ENCODE measurements around the gene CD53. TPM values are rescaled to one million over a fixed set of nuclear protein-coding genes. Genes with fewer than 3 reads are reported as not detected.
"Not testable (repeated sequence)": the region's sequence is repeated elsewhere in the genome, so short reads cannot be mapped to it uniquely, and the experiment has no call there.

Gene CD53
- total RNA-seq, 6 experiments from 2014 or later, result 7.8 to 26.6 (median 11.9) TPM

DNA sequence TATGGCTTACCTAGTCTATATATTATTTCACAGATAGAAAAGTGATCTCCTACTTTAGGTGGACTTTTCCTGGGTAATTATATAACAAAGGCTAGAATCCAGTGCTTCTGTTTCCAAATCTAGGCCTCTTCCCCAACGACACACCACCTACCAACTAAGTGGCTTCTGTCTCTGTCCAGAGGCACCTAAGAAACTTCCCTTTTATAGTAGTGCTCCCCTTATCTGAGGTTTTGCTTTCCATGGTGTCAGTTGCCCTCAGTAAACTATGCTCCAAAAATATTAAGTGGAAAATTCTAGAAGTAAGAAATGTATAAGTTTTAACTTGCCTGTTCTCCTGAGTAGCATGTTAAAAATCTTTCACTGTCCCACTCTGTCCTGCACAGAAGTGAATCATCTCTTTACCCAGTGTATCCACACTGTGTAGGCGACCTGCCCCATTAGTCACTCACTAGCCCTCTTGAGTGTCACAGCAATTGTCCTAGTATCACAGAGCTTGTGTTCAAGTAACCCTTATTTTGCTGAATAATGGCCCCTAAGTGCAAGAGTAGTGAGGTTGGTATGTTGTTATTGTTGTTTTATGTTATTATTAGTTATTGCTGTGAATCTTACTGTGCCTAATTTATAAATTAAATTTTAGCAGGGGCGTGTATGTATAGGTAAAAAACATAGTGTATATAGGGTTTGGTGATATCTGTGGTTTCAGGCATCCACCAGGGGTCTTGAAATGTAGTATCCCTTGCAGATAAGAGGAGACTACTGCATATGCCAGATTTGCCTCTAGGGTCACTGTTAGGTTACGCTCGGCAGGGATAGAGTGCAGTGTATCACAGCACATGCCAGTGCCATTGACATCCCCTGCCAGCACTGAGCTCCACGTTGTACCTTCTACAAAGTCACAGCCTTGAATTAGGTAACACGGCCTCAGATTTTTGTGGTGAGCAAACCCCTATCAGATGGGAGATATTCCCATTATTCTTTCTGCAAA, 14.7 kb upstream of the CD53 start:
- TF ChIP-seq POLR2A (IDR thresholded peaks at IDR 0.05), result no peak
- TF ChIP-seq, protein P1, sequence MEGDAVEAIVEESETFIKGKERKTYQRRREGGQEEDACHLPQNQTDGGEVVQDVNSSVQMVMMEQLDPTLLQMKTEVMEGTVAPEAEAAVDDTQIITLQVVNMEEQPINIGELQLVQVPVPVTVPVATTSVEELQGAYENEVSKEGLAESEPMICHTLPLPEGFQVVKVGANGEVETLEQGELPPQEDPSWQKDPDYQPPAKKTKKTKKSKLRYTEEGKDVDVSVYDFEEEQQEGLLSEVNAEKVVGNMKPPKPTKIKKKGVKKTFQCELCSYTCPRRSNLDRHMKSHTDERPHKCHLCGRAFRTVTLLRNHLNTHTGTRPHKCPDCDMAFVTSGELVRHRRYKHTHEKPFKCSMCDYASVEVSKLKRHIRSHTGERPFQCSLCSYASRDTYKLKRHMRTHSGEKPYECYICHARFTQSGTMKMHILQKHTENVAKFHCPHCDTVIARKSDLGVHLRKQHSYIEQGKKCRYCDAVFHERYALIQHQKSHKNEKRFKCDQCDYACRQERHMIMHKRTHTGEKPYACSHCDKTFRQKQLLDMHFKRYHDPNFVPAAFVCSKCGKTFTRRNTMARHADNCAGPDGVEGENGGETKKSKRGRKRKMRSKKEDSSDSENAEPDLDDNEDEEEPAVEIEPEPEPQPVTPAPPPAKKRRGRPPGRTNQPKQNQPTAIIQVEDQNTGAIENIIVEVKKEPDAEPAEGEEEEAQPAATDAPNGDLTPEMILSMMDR (IDR thresholded peaks at IDR 0.05), result no peak
- ATAC-seq (no peak), DNase-seq (no peak)
- Histone ChIP-seq H3K27ac (no peak overlapping the region), H3K36me3 (no peaks in the 10 kb centered on the region), H3K4me3 (no peak overlapping the region), H3K27me3 (no peaks in the 10 kb centered on the region), H3K9me3 (no peaks in the 10 kb centered on the region), H3K4me1 (no peaks in the 10 kb centered on the region)
- intact Hi-C loops (cut with DNase I), result no loop called here
- WGBS (ENCODE audit: insufficient coverage, low coverage, low lambda C conversion rate, missing lambda C conversion rate), result 13% methylated on average over 3 of the region's 7 CpGs

DNA sequence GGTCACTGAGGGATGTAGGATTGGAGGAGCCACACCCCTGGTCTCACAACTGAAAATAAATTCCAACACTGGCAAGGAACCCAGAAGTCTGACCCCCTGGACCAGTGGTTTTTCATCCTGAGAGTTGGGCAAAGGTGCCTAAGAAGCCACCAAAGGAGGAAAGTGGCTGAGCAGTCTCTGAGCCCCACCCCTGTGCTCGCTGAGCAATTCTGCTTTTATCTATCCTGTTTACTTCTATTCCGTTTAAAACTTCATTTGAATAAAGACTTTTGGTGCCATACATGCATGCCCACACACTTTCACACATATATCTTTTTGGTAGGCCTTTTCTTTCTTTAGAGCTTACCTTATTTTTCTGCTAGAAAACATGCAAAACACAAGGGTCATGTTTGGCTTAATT, 13.9 kb upstream of the CD53 start:
- 21% methylated on average over 2 of the region's 2 CpGs for WGBS (ENCODE audit: insufficient coverage, low coverage, low lambda C conversion rate, missing lambda C conversion rate)
- DNase-seq (no peak), ATAC-seq (no peak)
- no peak for TF ChIP-seq POLR2A (IDR thresholded peaks at IDR 0.05)
- TF ChIP-seq, protein P1 (IDR thresholded peaks at IDR 0.05), result no peak
- Histone ChIP-seq H3K27ac (no peak overlapping the region), H3K9me3 (no peaks in the 10 kb centered on the region), H3K4me1 (no peaks in the 10 kb centered on the region), H3K27me3 (no peaks in the 10 kb centered on the region), H3K36me3 (no peaks in the 10 kb centered on the region), H3K4me3 (no peak overlapping the region)
- intact Hi-C loops (cut with DNase I), result no loop called here

DNA sequence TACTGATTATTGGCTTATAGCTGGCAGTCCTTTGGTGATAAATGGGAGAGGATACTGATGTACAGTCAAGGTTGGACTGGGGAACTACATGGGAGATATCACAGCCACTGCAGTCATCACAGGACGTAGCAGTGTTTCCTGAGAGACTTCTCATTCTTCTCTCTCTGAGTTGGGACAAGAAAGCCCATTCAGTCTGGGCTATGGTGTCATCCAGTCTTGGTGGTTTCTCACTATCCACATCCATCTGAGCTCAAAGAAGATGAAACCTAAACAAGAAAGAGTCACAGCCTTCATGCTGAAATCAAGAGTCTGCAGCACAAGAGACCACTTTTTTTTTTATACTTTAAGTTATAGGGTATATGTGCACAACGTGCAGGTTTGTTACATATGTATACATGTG, 12.8 kb upstream of the CD53 start:
- Histone ChIP-seq H3K27me3 (no peaks in the 10 kb centered on the region), H3K4me1 (no peaks in the 10 kb centered on the region), H3K36me3 (no peaks in the 10 kb centered on the region), H3K4me3 (no peak overlapping the region), H3K27ac (no peak overlapping the region), H3K9me3 (no peaks in the 10 kb centered on the region)
- TF ChIP-seq, protein P1 (IDR thresholded peaks at IDR 0.05), result no peak
- TF ChIP-seq POLR2A (IDR thresholded peaks at IDR 0.05), result no peak
- intact Hi-C loops (cut with DNase I), result no loop called here
- no peak for ATAC-seq
- DNase-seq, result no peak
- WGBS (ENCODE audit: insufficient coverage, low coverage, low lambda C conversion rate, missing lambda C conversion rate), result 64% methylated on average over 1 of the region's 2 CpGs

DNA sequence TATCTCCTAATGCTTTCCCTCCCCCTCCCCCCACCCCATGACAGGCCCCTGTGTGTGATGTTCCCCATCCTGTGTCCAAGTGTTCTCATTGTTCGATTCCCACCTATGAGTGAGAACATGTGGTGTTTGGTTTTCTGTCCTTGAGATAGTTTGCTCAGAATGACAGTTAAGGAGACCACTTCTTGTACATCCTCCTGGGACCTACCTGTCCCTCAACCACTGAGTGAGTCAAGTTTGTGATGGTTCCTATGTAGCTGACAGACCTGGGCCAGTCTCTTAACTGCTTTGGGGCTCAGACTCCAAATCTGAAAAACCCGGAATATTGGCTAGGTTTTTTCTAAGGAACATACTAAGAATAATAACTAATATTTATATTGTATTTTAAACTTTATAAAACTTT, 12.3 kb upstream of the CD53 start:
- intact Hi-C loops (cut with DNase I); DNase-seq: not testable (repeated sequence)
- WGBS (ENCODE audit: insufficient coverage, low coverage, low lambda C conversion rate, missing lambda C conversion rate), result 77% methylated on average over 2 of the region's 2 CpGs

DNA sequence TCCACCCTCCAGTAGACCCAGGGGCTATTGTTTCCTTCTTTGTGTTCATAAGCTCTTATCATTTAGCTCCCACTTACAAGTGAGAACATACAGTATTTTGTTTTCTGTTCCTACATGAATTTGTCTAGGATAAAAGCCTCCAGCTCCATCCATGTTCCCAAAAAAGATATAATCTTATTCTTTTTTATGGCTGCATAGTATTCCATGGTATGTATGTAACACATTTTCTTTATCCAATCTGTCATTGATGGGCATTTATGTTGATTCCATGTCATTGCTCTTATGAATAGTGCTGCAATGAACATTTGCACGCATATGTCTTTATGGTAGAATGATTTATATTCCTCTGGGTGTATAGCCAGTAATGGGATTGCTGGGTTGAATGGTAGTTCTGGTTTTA, 11.0 kb upstream of the CD53 start:
- WGBS (ENCODE audit: insufficient coverage, low coverage, low lambda C conversion rate, missing lambda C conversion rate), result 85% methylated on average over 1 of the region's 1 CpG
- H3K4me3 ChIP-seq; H3K9me3 ChIP-seq; H3K36me3 ChIP-seq; ATAC-seq; H3K27me3 ChIP-seq; H3K27ac ChIP-seq; DNase-seq; intact Hi-C loops (cut with DNase I); H3K4me1 ChIP-seq: not testable (repeated sequence)

More for the DNA sequence above, 12.3 kb upstream of the CD53 start:
- not testable (repeated sequence) for H3K4me3 ChIP-seq, H3K27ac ChIP-seq, H3K27me3 ChIP-seq, H3K9me3 ChIP-seq, ATAC-seq, H3K36me3 ChIP-seq, H3K4me1 ChIP-seq

Measured in right lobe of liver (tissue), 6 donors.